Measurements from ENCODE around the gene NEURL3.
A peak's percentile ranks its signal among the peaks of the same experiment; 100 is the strongest.

DNA sequence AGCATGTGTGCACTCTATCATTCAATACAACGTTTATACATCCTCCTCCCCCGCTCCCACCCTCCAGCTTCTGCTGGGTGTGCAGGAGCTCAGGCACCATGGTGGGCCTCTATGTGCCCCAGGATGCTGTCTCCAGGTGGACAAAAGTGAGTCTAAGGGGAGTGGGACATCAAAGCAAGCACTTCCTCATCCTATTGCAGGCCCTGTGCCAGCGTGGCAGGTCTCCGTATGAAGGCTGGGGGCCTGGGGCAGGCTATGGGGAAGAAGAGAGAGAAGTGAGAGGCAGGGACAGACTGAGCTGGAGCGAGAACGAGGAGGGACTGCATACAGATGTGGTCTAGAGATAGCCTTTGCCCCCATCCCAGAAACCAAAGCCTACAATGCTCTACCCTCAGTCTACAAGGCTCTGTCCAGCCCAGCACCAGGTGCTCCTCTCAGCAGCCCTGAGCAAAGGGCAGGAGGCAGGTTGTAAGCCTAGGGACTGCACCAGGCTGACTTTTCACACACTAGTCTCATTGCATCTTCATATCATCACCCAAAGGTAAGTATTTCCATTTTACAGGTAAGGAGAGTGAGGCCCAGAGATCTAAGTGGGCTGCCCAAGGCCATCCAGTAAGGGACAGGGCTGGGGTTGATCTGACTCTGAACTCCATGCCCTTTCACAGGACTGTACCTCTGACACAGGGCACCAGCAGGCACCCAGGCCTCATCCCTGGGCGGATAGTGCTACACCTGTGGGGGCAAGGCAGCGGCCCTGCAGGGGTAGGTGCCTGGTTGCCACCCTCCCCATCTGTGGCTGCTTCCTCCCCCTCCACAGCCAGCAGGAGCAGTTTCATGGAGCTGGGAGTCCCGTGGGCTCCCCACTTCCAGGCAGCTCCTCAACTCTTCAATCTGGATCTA is 17.4 kb upstream of the NEURL3 start:
- TF ChIP-seq POLR2AphosphoS5 (IDR thresholded peaks at IDR 0.05; ENCODE audit: low read depth), result no peak
- TF ChIP-seq, protein P1, sequence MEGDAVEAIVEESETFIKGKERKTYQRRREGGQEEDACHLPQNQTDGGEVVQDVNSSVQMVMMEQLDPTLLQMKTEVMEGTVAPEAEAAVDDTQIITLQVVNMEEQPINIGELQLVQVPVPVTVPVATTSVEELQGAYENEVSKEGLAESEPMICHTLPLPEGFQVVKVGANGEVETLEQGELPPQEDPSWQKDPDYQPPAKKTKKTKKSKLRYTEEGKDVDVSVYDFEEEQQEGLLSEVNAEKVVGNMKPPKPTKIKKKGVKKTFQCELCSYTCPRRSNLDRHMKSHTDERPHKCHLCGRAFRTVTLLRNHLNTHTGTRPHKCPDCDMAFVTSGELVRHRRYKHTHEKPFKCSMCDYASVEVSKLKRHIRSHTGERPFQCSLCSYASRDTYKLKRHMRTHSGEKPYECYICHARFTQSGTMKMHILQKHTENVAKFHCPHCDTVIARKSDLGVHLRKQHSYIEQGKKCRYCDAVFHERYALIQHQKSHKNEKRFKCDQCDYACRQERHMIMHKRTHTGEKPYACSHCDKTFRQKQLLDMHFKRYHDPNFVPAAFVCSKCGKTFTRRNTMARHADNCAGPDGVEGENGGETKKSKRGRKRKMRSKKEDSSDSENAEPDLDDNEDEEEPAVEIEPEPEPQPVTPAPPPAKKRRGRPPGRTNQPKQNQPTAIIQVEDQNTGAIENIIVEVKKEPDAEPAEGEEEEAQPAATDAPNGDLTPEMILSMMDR (IDR thresholded peaks at IDR 0.05; ENCODE audit: insufficient read depth, low read length), result no peak
- TF ChIP-seq, protein P2, sequence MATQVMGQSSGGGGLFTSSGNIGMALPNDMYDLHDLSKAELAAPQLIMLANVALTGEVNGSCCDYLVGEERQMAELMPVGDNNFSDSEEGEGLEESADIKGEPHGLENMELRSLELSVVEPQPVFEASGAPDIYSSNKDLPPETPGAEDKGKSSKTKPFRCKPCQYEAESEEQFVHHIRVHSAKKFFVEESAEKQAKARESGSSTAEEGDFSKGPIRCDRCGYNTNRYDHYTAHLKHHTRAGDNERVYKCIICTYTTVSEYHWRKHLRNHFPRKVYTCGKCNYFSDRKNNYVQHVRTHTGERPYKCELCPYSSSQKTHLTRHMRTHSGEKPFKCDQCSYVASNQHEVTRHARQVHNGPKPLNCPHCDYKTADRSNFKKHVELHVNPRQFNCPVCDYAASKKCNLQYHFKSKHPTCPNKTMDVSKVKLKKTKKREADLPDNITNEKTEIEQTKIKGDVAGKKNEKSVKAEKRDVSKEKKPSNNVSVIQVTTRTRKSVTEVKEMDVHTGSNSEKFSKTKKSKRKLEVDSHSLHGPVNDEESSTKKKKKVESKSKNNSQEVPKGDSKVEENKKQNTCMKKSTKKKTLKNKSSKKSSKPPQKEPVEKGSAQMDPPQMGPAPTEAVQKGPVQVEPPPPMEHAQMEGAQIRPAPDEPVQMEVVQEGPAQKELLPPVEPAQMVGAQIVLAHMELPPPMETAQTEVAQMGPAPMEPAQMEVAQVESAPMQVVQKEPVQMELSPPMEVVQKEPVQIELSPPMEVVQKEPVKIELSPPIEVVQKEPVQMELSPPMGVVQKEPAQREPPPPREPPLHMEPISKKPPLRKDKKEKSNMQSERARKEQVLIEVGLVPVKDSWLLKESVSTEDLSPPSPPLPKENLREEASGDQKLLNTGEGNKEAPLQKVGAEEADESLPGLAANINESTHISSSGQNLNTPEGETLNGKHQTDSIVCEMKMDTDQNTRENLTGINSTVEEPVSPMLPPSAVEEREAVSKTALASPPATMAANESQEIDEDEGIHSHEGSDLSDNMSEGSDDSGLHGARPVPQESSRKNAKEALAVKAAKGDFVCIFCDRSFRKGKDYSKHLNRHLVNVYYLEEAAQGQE (IDR thresholded peaks at IDR 0.05; ENCODE audit: insufficient replicate concordance, low read depth), result peak; percentile 52

Data from HL-60 (cell line).